Suprapubic skin (tissue), 3 donors: ENCODE data around the gene RASL10A.

Experiments used
- CTCF ChIP-seq, 2 donors: fragments of 200-600 bp in 1 of 2; fragments of 450-650 bp in 1 of 2; sonication (generic) in 1 of 2; IDR thresholded peaks; one replicate each; pipeline ENCODE4 v1.5.1; 2016 to 2019; ENCODE audit warnings: antibody characterized with exemption in 2 of 2, mild to moderate bottlenecking in 1 of 2, moderate library complexity in 1 of 2
- POLR2AphosphoS5 ChIP-seq, 3 donors: sonication (generic); formaldehyde crosslinking; IDR thresholded peaks; one replicate each; pipeline ENCODE4 v1.6.1; 2017; ENCODE audit warnings: antibody characterized with exemption in 3 of 3

GRCh38 chr22:29268511-29269229, 46.8 kb downstream of the RASL10A start:
- TF ChIP-seq CTCF (IDR thresholded peaks at IDR 0.05) (no peak), POLR2AphosphoS5 (IDR thresholded peaks at IDR 0.05) (no peak)
